Astrocyte of the hippocampus (primary cell): ENCODE measurements around the gene VASH1.
A peak's percentile ranks its signal among the peaks of the same experiment; 100 is the strongest.

ENCODE experiments used
- DNase-seq: peaks from one replicate; pipeline ENCODE4 v3.0.0; 2011; ENCODE audit warnings: low read depth, low spot score

Gene VASH1

GRCh38 chr14:76784881-76785280 is 23.6 kb downstream of the VASH1 start:
- peak; percentile 85 for DNase-seq

- DNase-seq: no peak
Observed at GRCh38 chr14:76786601-76787000, 25.3 kb downstream of the VASH1 start.

GRCh38 chr14:76792422-76792821 is 31.2 kb downstream of the VASH1 start:
- DNase-seq: no peak

- no peak for DNase-seq
Observed at GRCh38 chr14:76793324-76793723, 32.1 kb downstream of the VASH1 start.

- DNase-seq: no peak
Observed at GRCh38 chr14:76793956-76794355, 32.7 kb downstream of the VASH1 start.

- DNase-seq: no peak
Observed at GRCh38 chr14:76806446-76806845, 45.2 kb downstream of the VASH1 start.

- no peak for DNase-seq
Observed at GRCh38 chr14:76808011-76808410, 46.7 kb downstream of the VASH1 start.

GRCh38 chr14:76808990-76809389 is 47.7 kb downstream of the VASH1 start:
- no peak for DNase-seq

GRCh38 chr14:76810525-76810924 is 49.3 kb downstream of the VASH1 start:
- no peak for DNase-seq

GRCh38 chr14:76810953-76811400 is 49.7 kb downstream of the VASH1 start:
- DNase-seq: peak; percentile 39

GRCh38 chr14:76811561-76811960 is 50.3 kb downstream of the VASH1 start:
- peak; percentile 20 for DNase-seq

- DNase-seq: peak; percentile 29
Observed at GRCh38 chr14:76812093-76812421, 50.8 kb downstream of the VASH1 start.

- peak; percentile 98 for DNase-seq
Observed at GRCh38 chr14:76812422-76813383, 51.4 kb downstream of the VASH1 start, which contains the start of gene ANGEL1. Gene ANGEL1 (minus strand): TSS chr14:76812882. CDS start chr14:76812827, 55 bp downstream.

- no peak for DNase-seq
Observed at GRCh38 chr14:76814726-76815645, 53.7 kb downstream of the VASH1 start.

GRCh38 chr14:76820700-76821099 is 59.4 kb downstream of the VASH1 start:
- no peak for DNase-seq

GRCh38 chr14:76826122-76826521 is 64.9 kb downstream of the VASH1 start, which contains the start of gene LRRC74A:
Gene LRRC74A (plus strand): TSS chr14:76826408. CDS start chr14:76826698, 290 bp downstream.
- no peak for DNase-seq

- no peak for DNase-seq
Observed at GRCh38 chr14:76827696-76828296, 66.5 kb downstream of the VASH1 start.

- DNase-seq: no peak
Observed at GRCh38 chr14:76828339-76829012, 67.2 kb downstream of the VASH1 start.

- no peak for DNase-seq
Observed at GRCh38 chr14:76829013-76829365, 67.7 kb downstream of the VASH1 start.

- DNase-seq: peak; percentile 49
Observed at GRCh38 chr14:76829650-76830421, 68.6 kb downstream of the VASH1 start.
